ENCODE data around the gene IRF2BPL. TPM values are rescaled to one million over a fixed set of nuclear protein-coding genes. Genes with fewer than 3 reads are reported as not detected.

IRF2BPL gene
- total and polyA plus RNA-seq, 4 donors: 3.8 to 15.8 (median 7.4) TPM

DNA sequence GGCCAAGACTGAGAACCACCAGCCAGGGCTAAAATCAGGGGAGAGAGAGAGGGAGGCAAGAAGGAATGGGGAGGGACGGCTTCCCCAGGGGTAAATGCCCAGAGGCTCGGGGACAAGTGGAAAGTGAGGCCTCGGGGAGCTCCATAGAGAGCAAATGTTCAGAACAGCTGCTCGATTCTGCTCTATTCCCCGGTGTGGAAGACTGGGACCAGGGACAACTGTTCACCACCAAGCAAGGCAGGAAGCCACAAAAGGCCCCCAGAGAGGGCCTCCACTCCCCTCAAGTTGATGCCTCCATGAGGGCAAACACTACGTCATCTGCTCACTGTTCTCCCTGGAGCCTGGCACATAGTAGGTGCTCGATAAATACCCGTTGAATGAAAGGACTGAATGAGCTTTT lies 53.5 kb downstream of the IRF2BPL start:
- 90% methylated on average over 8 of the region's 8 CpGs for WGBS
- H3K4me1 ChIP-seq (ENCODE audit: control insufficient read depth in 4 of 4, insufficient read depth in 4 of 4, low read length in 3 of 4): no peaks in the 10 kb centered on the region
- H3K9ac ChIP-seq (ENCODE audit: low read depth in 1 of 2, low read length in 2 of 2): no peak overlapping the region
- H3K27ac ChIP-seq (ENCODE audit: low read depth in 1 of 2, low read length in 2 of 2): no peak overlapping the region
- H3K27me3 ChIP-seq (ENCODE audit: control insufficient read depth in 4 of 4, insufficient read depth in 4 of 4, low read length in 3 of 4): no peaks in the 10 kb centered on the region
- TF ChIP-seq, protein P1, sequence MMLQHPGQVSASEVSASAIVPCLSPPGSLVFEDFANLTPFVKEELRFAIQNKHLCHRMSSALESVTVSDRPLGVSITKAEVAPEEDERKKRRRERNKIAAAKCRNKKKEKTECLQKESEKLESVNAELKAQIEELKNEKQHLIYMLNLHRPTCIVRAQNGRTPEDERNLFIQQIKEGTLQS (IDR thresholded peaks at IDR 0.05): no peak
- TF ChIP-seq RAD21 (IDR thresholded peaks at IDR 0.05): no peak
- TF ChIP-seq JUND (IDR thresholded peaks at IDR 0.05): no peak
- TF ChIP-seq NR2F2 (IDR thresholded peaks at IDR 0.05): no peak
- TF ChIP-seq, protein P2, sequence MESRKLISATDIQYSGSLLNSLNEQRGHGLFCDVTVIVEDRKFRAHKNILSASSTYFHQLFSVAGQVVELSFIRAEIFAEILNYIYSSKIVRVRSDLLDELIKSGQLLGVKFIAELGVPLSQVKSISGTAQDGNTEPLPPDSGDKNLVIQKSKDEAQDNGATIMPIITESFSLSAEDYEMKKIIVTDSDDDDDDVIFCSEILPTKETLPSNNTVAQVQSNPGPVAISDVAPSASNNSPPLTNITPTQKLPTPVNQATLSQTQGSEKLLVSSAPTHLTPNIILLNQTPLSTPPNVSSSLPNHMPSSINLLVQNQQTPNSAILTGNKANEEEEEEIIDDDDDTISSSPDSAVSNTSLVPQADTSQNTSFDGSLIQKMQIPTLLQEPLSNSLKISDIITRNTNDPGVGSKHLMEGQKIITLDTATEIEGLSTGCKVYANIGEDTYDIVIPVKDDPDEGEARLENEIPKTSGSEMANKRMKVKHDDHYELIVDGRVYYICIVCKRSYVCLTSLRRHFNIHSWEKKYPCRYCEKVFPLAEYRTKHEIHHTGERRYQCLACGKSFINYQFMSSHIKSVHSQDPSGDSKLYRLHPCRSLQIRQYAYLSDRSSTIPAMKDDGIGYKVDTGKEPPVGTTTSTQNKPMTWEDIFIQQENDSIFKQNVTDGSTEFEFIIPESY (IDR thresholded peaks at IDR 0.05): no peak
- TF ChIP-seq GABPA (IDR thresholded peaks at IDR 0.05 in 1 of 2, conservative IDR thresholded peaks at IDR 0.05 in 1 of 2): no peak
- TF ChIP-seq FOXA1 (IDR thresholded peaks at IDR 0.05): no peak
- TF ChIP-seq EGR1 (IDR thresholded peaks at IDR 0.05; ENCODE audit: low read depth in 2 of 2): no peak
- TF ChIP-seq, protein P3, sequence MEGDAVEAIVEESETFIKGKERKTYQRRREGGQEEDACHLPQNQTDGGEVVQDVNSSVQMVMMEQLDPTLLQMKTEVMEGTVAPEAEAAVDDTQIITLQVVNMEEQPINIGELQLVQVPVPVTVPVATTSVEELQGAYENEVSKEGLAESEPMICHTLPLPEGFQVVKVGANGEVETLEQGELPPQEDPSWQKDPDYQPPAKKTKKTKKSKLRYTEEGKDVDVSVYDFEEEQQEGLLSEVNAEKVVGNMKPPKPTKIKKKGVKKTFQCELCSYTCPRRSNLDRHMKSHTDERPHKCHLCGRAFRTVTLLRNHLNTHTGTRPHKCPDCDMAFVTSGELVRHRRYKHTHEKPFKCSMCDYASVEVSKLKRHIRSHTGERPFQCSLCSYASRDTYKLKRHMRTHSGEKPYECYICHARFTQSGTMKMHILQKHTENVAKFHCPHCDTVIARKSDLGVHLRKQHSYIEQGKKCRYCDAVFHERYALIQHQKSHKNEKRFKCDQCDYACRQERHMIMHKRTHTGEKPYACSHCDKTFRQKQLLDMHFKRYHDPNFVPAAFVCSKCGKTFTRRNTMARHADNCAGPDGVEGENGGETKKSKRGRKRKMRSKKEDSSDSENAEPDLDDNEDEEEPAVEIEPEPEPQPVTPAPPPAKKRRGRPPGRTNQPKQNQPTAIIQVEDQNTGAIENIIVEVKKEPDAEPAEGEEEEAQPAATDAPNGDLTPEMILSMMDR (IDR thresholded peaks at IDR 0.05; ENCODE audit: low read depth, low read length, missing input control): no peak
- TF ChIP-seq RXRA (IDR thresholded peaks at IDR 0.05): no peak
- TF ChIP-seq, protein P4, sequence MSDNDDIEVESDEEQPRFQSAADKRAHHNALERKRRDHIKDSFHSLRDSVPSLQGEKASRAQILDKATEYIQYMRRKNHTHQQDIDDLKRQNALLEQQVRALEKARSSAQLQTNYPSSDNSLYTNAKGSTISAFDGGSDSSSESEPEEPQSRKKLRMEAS (IDR thresholded peaks at IDR 0.05): no peak
- no peak for TF ChIP-seq YY1 (IDR thresholded peaks at IDR 0.05)
- no peak for TF ChIP-seq TAF1 (conservative IDR thresholded peaks at IDR 0.05)
- TF ChIP-seq SP1 (IDR thresholded peaks at IDR 0.05): no peak
- no peak for TF ChIP-seq HNF4G (IDR thresholded peaks at IDR 0.05)
- TF ChIP-seq HNF4A (conservative IDR thresholded peaks at IDR 0.05): no peak
- TF ChIP-seq FOXA2 (IDR thresholded peaks at IDR 0.05): no peak
- TF ChIP-seq, protein P5, sequence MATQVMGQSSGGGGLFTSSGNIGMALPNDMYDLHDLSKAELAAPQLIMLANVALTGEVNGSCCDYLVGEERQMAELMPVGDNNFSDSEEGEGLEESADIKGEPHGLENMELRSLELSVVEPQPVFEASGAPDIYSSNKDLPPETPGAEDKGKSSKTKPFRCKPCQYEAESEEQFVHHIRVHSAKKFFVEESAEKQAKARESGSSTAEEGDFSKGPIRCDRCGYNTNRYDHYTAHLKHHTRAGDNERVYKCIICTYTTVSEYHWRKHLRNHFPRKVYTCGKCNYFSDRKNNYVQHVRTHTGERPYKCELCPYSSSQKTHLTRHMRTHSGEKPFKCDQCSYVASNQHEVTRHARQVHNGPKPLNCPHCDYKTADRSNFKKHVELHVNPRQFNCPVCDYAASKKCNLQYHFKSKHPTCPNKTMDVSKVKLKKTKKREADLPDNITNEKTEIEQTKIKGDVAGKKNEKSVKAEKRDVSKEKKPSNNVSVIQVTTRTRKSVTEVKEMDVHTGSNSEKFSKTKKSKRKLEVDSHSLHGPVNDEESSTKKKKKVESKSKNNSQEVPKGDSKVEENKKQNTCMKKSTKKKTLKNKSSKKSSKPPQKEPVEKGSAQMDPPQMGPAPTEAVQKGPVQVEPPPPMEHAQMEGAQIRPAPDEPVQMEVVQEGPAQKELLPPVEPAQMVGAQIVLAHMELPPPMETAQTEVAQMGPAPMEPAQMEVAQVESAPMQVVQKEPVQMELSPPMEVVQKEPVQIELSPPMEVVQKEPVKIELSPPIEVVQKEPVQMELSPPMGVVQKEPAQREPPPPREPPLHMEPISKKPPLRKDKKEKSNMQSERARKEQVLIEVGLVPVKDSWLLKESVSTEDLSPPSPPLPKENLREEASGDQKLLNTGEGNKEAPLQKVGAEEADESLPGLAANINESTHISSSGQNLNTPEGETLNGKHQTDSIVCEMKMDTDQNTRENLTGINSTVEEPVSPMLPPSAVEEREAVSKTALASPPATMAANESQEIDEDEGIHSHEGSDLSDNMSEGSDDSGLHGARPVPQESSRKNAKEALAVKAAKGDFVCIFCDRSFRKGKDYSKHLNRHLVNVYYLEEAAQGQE (IDR thresholded peaks at IDR 0.05): no peak
- no peaks in the 10 kb centered on the region for H3K9me3 ChIP-seq (ENCODE audit: control insufficient read depth in 4 of 4, low read length in 3 of 4)
- H3K36me3 ChIP-seq (ENCODE audit: control insufficient read depth in 4 of 4, insufficient read depth in 3 of 4, low read depth in 1 of 4, low read length in 3 of 4): no peaks in the 10 kb centered on the region
- no peak for DNase-seq (ENCODE audit: low spot score)
- no peak overlapping the region for H3K4me3 ChIP-seq (ENCODE audit: low read depth in 1 of 3, low read length in 3 of 3)

Other genes with a start within 250 kb of the IRF2BPL start
- 10 to 100 TPM; 12.0 to 15.9 TPM for gene ANGEL1, start 215.8 kb downstream of the IRF2BPL start, total RNA-seq
- 1 to 10 TPM; 5.2 to 7.3 TPM for gene ANGEL1, start 215.8 kb downstream of the IRF2BPL start, polyA plus RNA-seq
- gene LRRC74A, start 202.3 kb downstream of the IRF2BPL start, total RNA-seq: not detected
- gene LRRC74A, start 202.3 kb downstream of the IRF2BPL start, polyA plus RNA-seq: not detected
- gene CIPC, start 69.5 kb upstream of the IRF2BPL start, total RNA-seq: 10 to 100 TPM in 1 of 2 donors, 1 to 10 TPM in 1; 6.7 to 17.8 TPM
- gene CIPC, start 69.5 kb upstream of the IRF2BPL start, polyA plus RNA-seq: 1 to 10 TPM; 5.2 to 6.7 TPM
- gene ZDHHC22, start 113.1 kb upstream of the IRF2BPL start, total RNA-seq: not detected
- not detected for gene ZDHHC22, start 113.1 kb upstream of the IRF2BPL start, polyA plus RNA-seq
- gene TMEM63C, start 153.1 kb upstream of the IRF2BPL start, total RNA-seq: 1 to 10 TPM in 1 of 2 donors, under 1 TPM in 1; 0.25 to 1.6 TPM
- gene TMEM63C, start 153.1 kb upstream of the IRF2BPL start, polyA plus RNA-seq: under 1 TPM in 1 of 2 donors, not detected in 1; 0.13 TPM
- gene NGB, start 242.5 kb upstream of the IRF2BPL start, total RNA-seq: not detected
- not detected for gene NGB, start 242.5 kb upstream of the IRF2BPL start, polyA plus RNA-seq